SJSA1 (cell line): Measurements from ENCODE around the gene RAD1. TPM values are rescaled to one million over a fixed set of nuclear protein-coding genes. Genes with fewer than 3 reads are reported as not detected.

Experiments used
- DNase-seq, 2 experiments: peaks; one replicate each; pipeline ENCODE4 v3.0.0-alpha.2; 2015 to 2020; ENCODE audit warnings: low spot score in 2 of 2, low read depth in 1 of 2
- H3K27ac ChIP-seq: fragments of 250-450 bp; sonication (Bioruptor Pico); 2 replicates; pipeline ENCODE4 v1.5.1; 2020; ENCODE audit warnings: mild to moderate bottlenecking, moderate library complexity
- H3K27me3 ChIP-seq: fragments of 250-450 bp; sonication (Bioruptor Pico); replicated peaks from 2 replicates; pipeline ENCODE4 v1.5.1; 2020; ENCODE audit warnings: mild to moderate bottlenecking, moderate library complexity
- H3K36me3 ChIP-seq: fragments of 250-450 bp; sonication (Bioruptor Pico); 2 replicates; pipeline ENCODE4 v1.5.1; 2020; ENCODE audit warnings: mild to moderate bottlenecking
- H3K4me1 ChIP-seq: fragments of 250-450 bp; sonication (Bioruptor Pico); replicated peaks from 2 replicates; pipeline ENCODE4 v1.6.1; 2021; ENCODE audit warnings: mild to moderate bottlenecking
- H3K4me3 ChIP-seq: fragments of 250-450 bp; sonication (Bioruptor Pico); 2 replicates; pipeline ENCODE4 v1.5.1; 2020; ENCODE audit warnings: mild to moderate bottlenecking
- H3K9me3 ChIP-seq: fragments of 250-450 bp; sonication (Bioruptor Pico); replicated peaks from 2 replicates; pipeline ENCODE4 v1.5.1; 2020; ENCODE audit warnings: mild to moderate bottlenecking
- total RNA-seq: library from RNA; depleted of rRNA; stranded (reverse); fragments of >200 nt; shearing (Covaris generic); gene quantifications from 2 replicates; pipeline ENCODE4 v1.2.3, GENCODE V29; 2014; rRNA removed

The RAD1 gene
- total RNA-seq, 1 experiment from 2014 or later: 57.6 TPM

- Histone ChIP-seq H3K4me3 (no peak overlapping the region), H3K9me3 (no peaks in the 10 kb centered on the region), H3K27ac (no peak overlapping the region), H3K36me3 (no peaks in the 10 kb centered on the region), H3K27me3 (no peaks in the 10 kb centered on the region), H3K4me1 (no peaks in the 10 kb centered on the region)
- no peak for DNase-seq
These were observed 47.6 kb downstream of the RAD1 start for GRCh38 chr5:34867660-34868059.

- no peak for DNase-seq
- no peak overlapping the region for H3K4me3 ChIP-seq
- H3K27me3 ChIP-seq: no peaks in the 10 kb centered on the region
- no peaks in the 10 kb centered on the region for H3K36me3 ChIP-seq
- no peaks in the 10 kb centered on the region for H3K9me3 ChIP-seq
- no peak overlapping the region for H3K27ac ChIP-seq
- H3K4me1 ChIP-seq: no peaks in the 10 kb centered on the region
These were observed 48.3 kb downstream of the RAD1 start for GRCh38 chr5:34866989-34867471.

GRCh38 chr5:34865091-34865490 lies 50.2 kb downstream of the RAD1 start:
- no peaks in the 10 kb centered on the region for H3K36me3 ChIP-seq
- H3K4me3 ChIP-seq: no peak overlapping the region
- no peaks in the 10 kb centered on the region for H3K27me3 ChIP-seq
- no peaks in the 10 kb centered on the region for H3K4me1 ChIP-seq
- H3K9me3 ChIP-seq: no peaks in the 10 kb centered on the region
- no peak overlapping the region for H3K27ac ChIP-seq
- DNase-seq: no peak

- no peaks in the 10 kb centered on the region for H3K36me3 ChIP-seq
- H3K27me3 ChIP-seq: no peaks in the 10 kb centered on the region
- no peak overlapping the region for H3K27ac ChIP-seq
- H3K4me3 ChIP-seq: no peak overlapping the region
- DNase-seq: no peak
- no peaks in the 10 kb centered on the region for H3K4me1 ChIP-seq
- H3K9me3 ChIP-seq: no peaks in the 10 kb centered on the region
These were observed 51.4 kb downstream of the RAD1 start for GRCh38 chr5:34863946-34864345.

GRCh38 chr5:34859253-34859652 lies 56.1 kb downstream of the RAD1 start:
- H3K4me3 ChIP-seq: no peak overlapping the region
- no peaks in the 10 kb centered on the region for H3K9me3 ChIP-seq
- DNase-seq: no peak
- H3K36me3 ChIP-seq: no peaks in the 10 kb centered on the region
- no peak overlapping the region for H3K27ac ChIP-seq
- H3K4me1 ChIP-seq: no peaks in the 10 kb centered on the region
- H3K27me3 ChIP-seq: no peaks in the 10 kb centered on the region

- H3K36me3 ChIP-seq: no peaks in the 10 kb centered on the region
- H3K4me3 ChIP-seq: no peak overlapping the region
- H3K4me1 ChIP-seq: no peaks in the 10 kb centered on the region
- no peaks in the 10 kb centered on the region for H3K27me3 ChIP-seq
- H3K27ac ChIP-seq: no peak overlapping the region
- H3K9me3 ChIP-seq: no peaks in the 10 kb centered on the region
- no peak for DNase-seq
These were observed 56.5 kb downstream of the RAD1 start for GRCh38 chr5:34858790-34859189.

GRCh38 chr5:34857894-34858293 lies 57.4 kb downstream of the RAD1 start:
- H3K4me1 ChIP-seq: no peaks in the 10 kb centered on the region
- no peaks in the 10 kb centered on the region for H3K27me3 ChIP-seq
- DNase-seq: no peak
- H3K9me3 ChIP-seq: no peaks in the 10 kb centered on the region
- no peak overlapping the region for H3K4me3 ChIP-seq
- no peak overlapping the region for H3K27ac ChIP-seq
- H3K36me3 ChIP-seq: no peaks in the 10 kb centered on the region

- Histone ChIP-seq H3K27me3 (no peaks in the 10 kb centered on the region), H3K27ac (no peak overlapping the region), H3K4me3 (no peak overlapping the region), H3K36me3 (no peaks in the 10 kb centered on the region), H3K9me3 (no peaks in the 10 kb centered on the region), H3K4me1 (no peaks in the 10 kb centered on the region)
- DNase-seq: no peak
These were observed 58.1 kb downstream of the RAD1 start for GRCh38 chr5:34857161-34857560.

Other genes starting within 250 kb of the RAD1 start
- not detected in 2 replicates for gene TTC23L, start 76.3 kb downstream of the RAD1 start, total RNA-seq
- 81.5 and 111 TPM in 2 replicates for gene BRIX1, start 207 bp upstream of the RAD1 start, total RNA-seq
- gene DNAJC21, start 14.1 kb upstream of the RAD1 start, total RNA-seq: 48.2 and 53.3 TPM in 2 replicates
- not detected in 2 replicates for gene AGXT2, start 132.4 kb upstream of the RAD1 start, total RNA-seq